Fibroblast of lung (primary cell): ENCODE data around the gene TSC1.

Experiments used
- CTCF ChIP-seq, 2 donors: IDR thresholded peaks in 1 of 2; conservative IDR thresholded peaks in 1 of 2; 1 replicate in 1 of 2; 2 replicates in 1 of 2; pipeline ENCODE4 v1.5.1; 2011 to 2012; ENCODE audit warnings: low read length in 2 of 2, control low read depth in 1 of 2, inconsistent platforms in 1 of 2, low read depth in 1 of 2, mild to moderate bottlenecking in 1 of 2
- EZH2 ChIP-seq: IDR thresholded peaks from 2 replicates; pipeline ENCODE4 v1.5.1; 2012; ENCODE audit warnings: low read length, control low read depth, mild to moderate bottlenecking; ENCODE audit errors: missing control alignments

GRCh38 chr9:132985071-132985350 lies 40.6 kb upstream of the TSC1 start:
- no peak for TF ChIP-seq CTCF (conservative IDR thresholded peaks at IDR 0.05 in 1 of 2, IDR thresholded peaks at IDR 0.05 in 1 of 2; ENCODE audit: low read depth in 1 of 2, low read length in 2 of 2)
- no peak for TF ChIP-seq EZH2
